DMS53 (cell line): Measurements from ENCODE around the gene RPL10A.
"Not testable (repeated sequence)": the region's sequence is repeated elsewhere in the genome, so short reads cannot be mapped to it uniquely, and the experiment has no call there.

Experiments
- DNase-seq: peaks from one replicate; lab custom pipeline; 2025; lab: John Stamatoyannopoulos, UW

Gene RPL10A

GRCh38 chr6:35512740-35513139 lies 44.5 kb downstream of the RPL10A start, which contains the start of gene TULP1:
TSS of gene TULP1 (minus strand) at chr6:35512896. CDS start at chr6:35512858, 38 bp downstream.
- no peak for DNase-seq

GRCh38 chr6:35514587-35514986 lies 46.4 kb downstream of the RPL10A start:
- DNase-seq = no peak

- not testable (repeated sequence) for DNase-seq
Measured at GRCh38 chr6:35515939-35516338, 47.7 kb downstream of the RPL10A start.

GRCh38 chr6:35516712-35517111 lies 48.5 kb downstream of the RPL10A start:
- DNase-seq = no peak

GRCh38 chr6:35517978-35518377 lies 49.8 kb downstream of the RPL10A start:
- not testable (repeated sequence) for DNase-seq

GRCh38 chr6:35518566-35519312 lies 50.5 kb downstream of the RPL10A start:
- DNase-seq = no peak

- DNase-seq = no peak
Measured at GRCh38 chr6:35519313-35520015, 51.3 kb downstream of the RPL10A start.
